ENCODE data around the gene SPTB. TPM values are rescaled to one million over a fixed set of nuclear protein-coding genes. Genes with fewer than 3 reads are reported as not detected.

The SPTB gene
- total and polyA plus RNA-seq, 9 of the 15 experiments (the other 6 are each of a cell fraction or from before 2014, with no cell fraction given): 0.21 to 45.9 (median 11.7) TPM

GRCh38 chr14:64715146-64715627 is 164.5 kb downstream of the SPTB start:
- Histone ChIP-seq H3K27ac (ENCODE audit: extremely low read depth, low read depth, low read length) (no peak overlapping the region), H3K4me3 (no peak overlapping the region), H4K20me1 (replicated peaks; ENCODE audit: control insufficient read depth, insufficient read depth, low read length) (no peaks in the 10 kb centered on the region), H3K79me2 (ENCODE audit: control insufficient read depth, insufficient read depth, low read length) (no peaks in the 10 kb centered on the region), H3K4me2 (ENCODE audit: insufficient read depth, low read length) (no peak overlapping the region), H3K4me1 (replicated peaks in 1 of 2; ENCODE audit: control insufficient read depth in 2 of 2, insufficient read depth in 2 of 2, low read length in 2 of 2) (no peaks in the 10 kb centered on the region), H2AFZ (ENCODE audit: low read depth, low read length) (no peak overlapping the region), H3K9me1 (ENCODE audit: control insufficient read depth, insufficient read depth, low read length) (no peaks in the 10 kb centered on the region), H3K9ac (ENCODE audit: insufficient read depth in 1 of 2, low read depth in 2 of 2, low read length in 2 of 2) (no peak overlapping the region), H3K36me3 (ENCODE audit: control insufficient read depth, insufficient read depth, low read length) (no peaks in the 10 kb centered on the region), H3K9me3 (replicated peaks; ENCODE audit: control insufficient read depth, insufficient read depth, low read depth, low read length) (no peaks in the 10 kb centered on the region), H3K27me3 (ENCODE audit: control insufficient read depth in 2 of 2, insufficient read depth in 2 of 2, low read length in 2 of 2) (peaks cover 0 to 27% of the 10 kb centered on the region in 2 experiments; a peak in 3 of 5 replicates)
- 0% methylated on average over 3 of the region's 4 CpGs for WGBS (ENCODE audit: insufficient coverage, low coverage, missing lambda C conversion rate)
- intact Hi-C loops (cut with micrococcal nuclease) (no loop called here), in situ Hi-C loops (cut with MboI) (no loop called here)
- ChIA-PET POLR2A (no interaction called here), CTCF (ENCODE audit: low intra/inter-chr PET ratio) (no interaction called here)
- BruUV-seq (replicated peaks): no TSS peak
- DNase-seq (ENCODE audit: extremely low read depth in 1 of 4, low spot score in 3 of 4) (no peak), ATAC-seq (no peak), FAIRE-seq (no peak)
- TF ChIP-seq ARID3B (CRISPR knock-in tag; IDR thresholded peaks at IDR 0.05; ENCODE audit: borderline replicate concordance): no peak
- TF ChIP-seq, protein P1, sequence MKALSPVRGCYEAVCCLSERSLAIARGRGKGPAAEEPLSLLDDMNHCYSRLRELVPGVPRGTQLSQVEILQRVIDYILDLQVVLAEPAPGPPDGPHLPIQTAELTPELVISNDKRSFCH (CRISPR knock-in tag; IDR thresholded peaks at IDR 0.05): no peak
- TF ChIP-seq, protein P1 (tag; IDR thresholded peaks at IDR 0.05): no peak
- no peak for TF ChIP-seq CGGBP1 (CRISPR knock-in tag; IDR thresholded peaks at IDR 0.05)
- no peak for TF ChIP-seq ZNF431 (CRISPR knock-in tag; IDR thresholded peaks at IDR 0.05)
- TF ChIP-seq PTRF (tag; IDR thresholded peaks at IDR 0.05): no peak
- TF ChIP-seq GABPA (tag; conservative IDR thresholded peaks at IDR 0.05; ENCODE audit: low read depth): no peak
- no peak for TF ChIP-seq PML (IDR thresholded peaks at IDR 0.05; ENCODE audit: low read length)
- TF ChIP-seq TFE3 (CRISPR knock-in tag; IDR thresholded peaks at IDR 0.05): no peak
- no peak for TF ChIP-seq ESRRA (IDR thresholded peaks at IDR 0.05; ENCODE audit: borderline replicate concordance, low read depth)
- no peak for TF ChIP-seq TSC22D4 (tag; IDR thresholded peaks at IDR 0.05)
- TF ChIP-seq TEAD2 (tag; IDR thresholded peaks at IDR 0.05): no peak
- TF ChIP-seq IRF9 (tag; IDR thresholded peaks at IDR 0.05): no peak
- TF ChIP-seq, protein P2, sequence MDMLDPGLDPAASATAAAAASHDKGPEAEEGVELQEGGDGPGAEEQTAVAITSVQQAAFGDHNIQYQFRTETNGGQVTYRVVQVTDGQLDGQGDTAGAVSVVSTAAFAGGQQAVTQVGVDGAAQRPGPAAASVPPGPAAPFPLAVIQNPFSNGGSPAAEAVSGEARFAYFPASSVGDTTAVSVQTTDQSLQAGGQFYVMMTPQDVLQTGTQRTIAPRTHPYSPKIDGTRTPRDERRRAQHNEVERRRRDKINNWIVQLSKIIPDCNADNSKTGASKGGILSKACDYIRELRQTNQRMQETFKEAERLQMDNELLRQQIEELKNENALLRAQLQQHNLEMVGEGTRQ (CRISPR knock-in tag; IDR thresholded peaks at IDR 0.05): no peak
- no peak for TF ChIP-seq ZNF445 (CRISPR knock-in tag; IDR thresholded peaks at IDR 0.05; ENCODE audit: low read depth)
- no peak for TF ChIP-seq NFE2L1 (tag; IDR thresholded peaks at IDR 0.05; ENCODE audit: borderline replicate concordance, low read depth)
- TF ChIP-seq KLF1 (tag; IDR thresholded peaks at IDR 0.05): no peak
- no peak for TF ChIP-seq NFATC3 (IDR thresholded peaks at IDR 0.05)
- no peak for TF ChIP-seq ZNF57 (CRISPR knock-in tag; IDR thresholded peaks at IDR 0.05)

Data from K562 (cell line).